HPDE6-E6E7 (cell line): ENCODE data around the gene ACTN2.
"Not testable (repeated sequence)": the region's sequence is repeated elsewhere in the genome, so short reads cannot be mapped to it uniquely, and the experiment has no call there.

Source experiments
- DNase-seq: peaks from one replicate; pipeline ENCODE4 v3.0.0; 2011; ENCODE audit warnings: missing footprints; ENCODE audit errors: extremely low spot score

ACTN2 gene

DNA sequence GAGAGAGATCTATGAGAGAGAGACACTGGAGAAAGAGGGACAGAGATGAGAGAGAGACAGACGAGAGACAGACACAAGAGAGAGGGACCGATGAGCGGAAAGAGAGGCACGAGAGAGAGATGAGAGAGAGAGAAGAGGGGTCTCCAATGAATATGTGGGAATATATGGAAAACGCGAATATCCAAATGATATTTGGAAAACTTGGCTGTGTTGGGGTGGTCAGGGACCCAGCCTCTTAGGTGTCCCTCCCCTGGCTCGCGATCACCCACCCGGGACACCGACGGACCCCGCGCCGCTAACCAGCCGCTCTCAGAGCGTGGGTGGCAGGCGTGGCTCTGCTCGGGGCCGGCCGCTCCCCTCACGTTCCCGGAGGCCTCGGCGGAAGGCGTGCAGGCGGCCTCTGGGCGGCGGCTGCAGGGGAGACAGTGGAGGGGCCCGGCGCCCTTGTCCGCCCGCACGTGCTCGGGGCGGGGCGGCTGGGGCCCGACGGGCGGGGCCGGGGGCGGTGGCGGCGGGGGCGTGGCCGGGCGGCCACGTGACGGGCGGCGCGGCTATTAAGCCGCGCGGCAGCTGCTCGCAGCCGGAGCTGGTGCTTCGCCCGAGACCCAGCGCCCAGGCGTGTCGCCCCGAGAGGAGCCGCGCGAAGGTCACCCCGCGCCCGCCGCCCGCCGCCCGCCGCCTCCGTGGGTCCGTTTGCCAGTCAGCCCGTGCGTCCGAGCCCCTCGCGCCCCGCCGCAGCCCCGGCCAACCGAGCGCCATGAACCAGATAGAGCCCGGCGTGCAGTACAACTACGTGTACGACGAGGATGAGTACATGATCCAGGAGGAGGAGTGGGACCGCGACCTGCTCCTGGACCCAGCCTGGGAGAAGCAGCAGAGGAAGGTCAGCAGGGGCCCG lies at the start of gene ACTN2:
ACTN2 (plus strand) TSS at position 583 of the 898 bp plus-strand sequence; CDS start at position 758, 175 bp downstream.
- peak; percentile 31 for DNase-seq

DNA sequence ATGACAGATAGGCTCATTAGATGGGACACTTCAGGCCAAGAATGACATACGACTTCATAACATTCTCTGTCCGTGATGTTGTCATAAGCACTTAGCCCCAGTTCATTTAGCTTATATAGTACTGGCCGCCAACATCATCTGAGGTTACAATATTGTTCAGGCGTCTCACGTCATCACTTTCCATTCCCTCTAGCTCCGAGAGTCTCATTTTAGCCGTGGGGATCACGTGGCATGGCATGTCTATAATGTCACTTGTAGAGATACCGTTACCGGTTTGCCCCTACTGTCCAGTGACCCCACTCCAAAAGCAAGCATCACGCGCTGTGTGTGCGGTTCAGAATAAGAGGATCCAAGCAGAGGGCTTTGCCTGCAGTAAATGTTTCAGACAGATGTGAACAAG lies 47.4 kb upstream of the ACTN2 start:
- no peak for DNase-seq

DNA sequence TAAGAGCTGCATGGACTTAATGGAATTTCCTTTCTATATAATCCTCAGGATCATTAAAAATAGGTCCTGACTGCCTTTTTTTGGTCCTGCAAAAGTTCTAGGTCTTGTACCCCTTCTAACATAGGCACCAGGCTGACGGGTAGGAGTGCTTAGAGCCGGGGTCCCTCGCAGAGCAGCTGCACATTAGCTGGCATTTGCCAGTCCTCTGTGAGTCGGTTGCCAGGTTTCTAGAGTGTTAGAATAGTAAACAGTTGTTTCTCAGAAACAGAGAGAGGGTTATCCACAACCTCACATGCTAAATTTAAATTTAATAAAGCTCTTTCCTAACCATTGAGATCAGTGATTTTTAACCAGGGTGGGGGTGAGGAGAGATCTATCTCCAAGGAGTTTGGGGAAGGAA lies 46.6 kb upstream of the ACTN2 start:
- DNase-seq: no peak

DNA sequence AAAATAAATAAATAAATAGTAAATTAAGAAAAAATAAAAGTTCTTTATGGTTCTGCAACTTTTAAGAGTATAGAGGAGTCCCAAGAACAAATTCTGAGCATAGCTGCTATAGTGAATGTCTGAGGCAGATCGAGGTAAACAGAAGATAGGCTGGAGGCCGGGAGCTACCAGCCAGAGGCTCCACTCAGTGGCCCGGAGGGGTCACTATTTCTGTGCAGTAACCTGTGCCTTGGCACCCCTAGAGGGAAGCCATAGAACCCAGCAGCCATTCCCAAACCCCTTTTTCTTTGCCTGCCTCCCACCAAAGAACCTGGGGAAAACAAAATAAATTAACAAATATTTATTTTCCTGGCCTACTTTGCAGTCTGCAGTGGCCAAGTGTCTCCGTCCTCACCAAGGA lies 43.5 kb upstream of the ACTN2 start:
- DNase-seq: no peak

DNA sequence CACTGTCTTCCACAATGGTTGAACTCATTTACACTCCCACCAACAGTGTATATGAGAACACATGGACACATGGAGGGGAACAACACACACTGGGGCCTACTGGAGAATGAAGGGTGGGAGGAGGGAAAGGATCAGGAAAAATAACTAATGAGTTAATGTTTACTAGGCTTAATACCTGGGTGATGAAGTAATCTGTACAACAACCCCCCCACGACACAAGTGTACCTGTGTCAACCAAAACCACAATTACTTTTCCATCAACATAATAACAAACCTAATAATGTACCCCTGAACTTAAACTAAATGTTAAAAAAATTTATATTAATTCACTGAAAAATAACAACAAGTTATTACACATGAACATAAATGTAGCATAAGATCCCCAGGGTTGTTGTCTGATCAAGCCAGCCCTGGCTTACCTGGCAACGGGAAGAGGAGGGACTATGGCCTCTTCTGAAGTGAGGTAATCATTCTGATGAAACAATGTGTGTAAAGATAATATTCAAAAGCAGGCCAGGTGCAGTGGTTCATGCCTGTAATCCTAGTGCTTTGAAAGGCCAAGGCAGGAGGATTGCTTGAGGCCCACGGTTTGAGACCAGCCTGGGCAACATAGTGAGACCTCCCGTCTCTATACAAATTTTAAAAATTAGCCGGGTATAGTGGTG lies 41.2 kb upstream of the ACTN2 start:
- DNase-seq: no peak

DNA sequence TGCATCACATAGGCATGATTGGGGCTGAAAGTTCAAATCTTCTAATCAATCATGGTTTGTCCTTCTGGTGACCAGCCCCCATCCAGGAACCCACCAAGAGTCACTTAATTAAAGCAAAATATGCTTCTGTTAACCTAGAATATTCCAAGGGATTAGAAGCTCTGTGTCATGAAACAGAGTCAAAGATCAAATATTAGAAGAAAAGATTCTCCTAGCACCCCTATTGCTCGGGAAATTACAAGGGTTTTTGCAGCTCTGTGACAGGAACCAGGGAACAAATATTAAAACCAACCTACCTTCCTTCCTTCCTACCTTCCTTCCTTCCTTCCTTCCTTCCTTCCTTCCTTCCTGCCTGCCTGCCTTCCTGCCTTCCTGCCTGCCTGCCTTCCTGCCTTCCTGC lies 31.8 kb upstream of the ACTN2 start:
- no peak for DNase-seq

DNA sequence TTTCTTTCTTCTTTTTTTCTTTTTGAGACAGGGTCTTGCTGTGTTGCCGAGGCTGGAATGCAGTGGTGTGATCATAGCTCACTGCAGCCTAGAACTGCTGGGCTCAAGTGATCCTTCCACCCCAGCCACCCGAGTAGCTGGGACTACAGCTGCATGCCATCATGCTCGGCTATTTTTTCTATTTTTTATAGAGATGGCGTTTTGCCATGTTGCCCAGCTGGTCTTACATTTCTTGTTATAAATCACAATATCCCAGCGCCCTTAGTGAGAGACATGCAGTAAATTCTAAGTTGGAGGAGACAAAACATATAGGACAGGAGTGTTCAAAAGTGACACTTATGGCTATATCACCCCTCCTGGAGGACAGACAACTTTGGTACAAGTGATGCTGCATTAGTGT lies 31.3 kb upstream of the ACTN2 start:
- no peak for DNase-seq

DNA sequence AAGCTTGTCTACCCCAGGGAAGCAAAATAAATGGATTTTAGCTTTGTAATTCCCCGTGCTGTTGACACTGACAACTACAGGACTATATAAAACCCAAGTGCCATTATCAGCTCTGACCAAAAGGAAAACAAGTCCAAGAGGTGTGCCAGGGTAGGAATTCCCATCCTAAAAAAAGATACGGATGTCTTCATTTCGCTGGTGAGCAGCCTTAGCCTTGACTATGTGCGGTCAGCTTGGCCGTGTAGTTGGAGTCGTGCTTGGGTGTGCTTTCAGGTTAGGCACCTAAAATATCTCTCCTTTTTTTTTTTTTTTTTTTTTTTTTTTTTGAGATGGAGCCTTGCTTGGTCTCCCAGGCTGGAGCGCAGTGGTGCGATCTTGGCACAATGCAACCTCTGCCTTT lies 28.9 kb upstream of the ACTN2 start:
- DNase-seq: no peak

DNA sequence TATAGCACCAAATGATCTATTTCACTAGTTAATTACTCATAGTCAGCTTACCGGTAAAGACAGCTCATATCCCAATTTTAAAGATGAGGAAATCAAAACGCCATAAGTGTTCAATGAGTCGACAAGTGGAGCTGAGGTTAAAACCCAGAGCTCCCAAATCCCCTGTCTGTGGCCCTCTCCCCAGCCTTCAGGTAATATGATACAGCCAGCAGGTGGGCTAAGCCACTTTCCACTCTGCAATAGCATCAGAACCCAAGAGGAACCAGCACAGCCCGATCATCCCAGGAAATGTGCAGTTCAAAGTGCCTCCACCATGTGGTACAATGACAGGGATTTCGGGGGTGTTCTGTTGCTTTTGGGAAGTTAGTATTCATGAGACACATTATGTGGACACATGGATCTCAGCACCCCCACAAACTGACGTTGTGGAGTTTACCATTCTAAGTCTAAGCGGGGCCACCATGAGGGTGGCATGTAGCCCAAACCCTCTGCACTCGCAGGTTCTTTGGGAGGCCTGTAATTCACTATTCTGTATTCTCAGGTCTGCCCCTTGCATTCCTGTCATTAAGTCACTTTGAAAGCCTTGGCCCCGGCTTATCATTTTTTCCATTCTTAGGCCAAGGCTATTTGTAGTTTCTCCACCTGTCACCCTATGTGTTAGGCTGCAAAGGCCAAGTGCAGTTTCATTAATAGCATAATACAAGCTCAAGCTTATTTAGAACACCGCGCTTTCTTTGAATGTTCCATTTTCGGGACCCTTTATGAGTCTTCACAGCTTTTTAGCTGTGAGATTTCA lies 26.3 kb upstream of the ACTN2 start:
- no peak for DNase-seq

DNA sequence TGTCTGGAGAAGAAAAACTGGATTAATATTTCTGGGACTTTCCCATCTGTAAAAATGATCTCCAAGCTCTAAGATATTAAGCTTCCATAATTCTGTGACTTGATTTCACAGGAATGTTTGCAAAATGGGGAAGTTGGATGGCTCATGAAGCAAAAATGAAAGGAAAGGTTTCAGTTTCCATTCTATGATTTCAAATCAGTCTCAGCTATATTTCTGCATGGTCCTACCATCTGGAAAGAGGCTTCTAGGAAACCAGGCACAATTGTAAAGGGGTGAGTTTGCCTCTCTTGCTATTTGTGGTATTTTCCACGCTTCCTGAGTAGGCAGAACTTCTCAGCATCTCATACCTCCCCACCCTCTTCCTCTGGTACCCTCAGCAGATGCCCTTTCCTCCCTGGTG lies 22.4 kb upstream of the ACTN2 start:
- DNase-seq: no peak

DNA sequence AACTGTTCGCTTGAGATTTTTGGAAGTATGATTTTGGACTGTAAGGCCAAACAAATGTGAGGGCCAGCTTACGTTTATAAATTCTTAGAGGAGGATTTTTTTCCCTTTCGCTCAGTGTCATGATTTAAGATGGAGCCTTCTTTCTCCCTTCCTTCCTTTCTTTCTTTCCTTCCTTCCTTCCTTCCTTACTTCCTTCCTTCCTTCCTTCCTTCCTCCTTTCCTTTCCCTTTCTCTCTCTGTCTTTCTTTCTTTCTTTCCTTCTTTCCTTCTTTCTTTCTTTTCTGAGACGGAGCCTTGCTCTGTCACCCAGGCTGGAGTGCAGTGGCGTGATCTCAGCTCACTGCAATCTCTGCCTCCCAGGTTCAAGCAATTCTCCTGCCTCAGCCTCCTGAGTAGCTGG lies 17.4 kb upstream of the ACTN2 start:
- DNase-seq: not testable (repeated sequence)

DNA sequence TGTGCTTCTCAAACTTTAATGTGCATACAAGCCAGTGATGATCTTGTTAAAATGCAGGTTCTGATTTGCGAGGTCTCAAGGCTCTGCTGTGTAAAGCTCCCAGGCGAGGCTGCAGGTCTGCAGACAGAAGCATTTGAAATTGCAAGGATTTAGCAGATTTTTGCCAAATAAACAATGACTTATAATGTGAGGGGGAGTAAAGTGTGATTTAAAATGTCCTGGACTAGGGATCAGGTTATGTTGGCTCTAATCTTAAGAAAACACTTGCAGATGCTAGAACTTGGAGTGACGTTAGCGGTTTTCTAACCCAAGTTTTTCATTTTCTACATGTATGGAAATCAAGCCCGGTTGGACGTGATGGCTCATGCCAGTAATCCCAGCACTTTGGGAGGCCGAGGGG lies 16.2 kb upstream of the ACTN2 start:
- no peak for DNase-seq

DNA sequence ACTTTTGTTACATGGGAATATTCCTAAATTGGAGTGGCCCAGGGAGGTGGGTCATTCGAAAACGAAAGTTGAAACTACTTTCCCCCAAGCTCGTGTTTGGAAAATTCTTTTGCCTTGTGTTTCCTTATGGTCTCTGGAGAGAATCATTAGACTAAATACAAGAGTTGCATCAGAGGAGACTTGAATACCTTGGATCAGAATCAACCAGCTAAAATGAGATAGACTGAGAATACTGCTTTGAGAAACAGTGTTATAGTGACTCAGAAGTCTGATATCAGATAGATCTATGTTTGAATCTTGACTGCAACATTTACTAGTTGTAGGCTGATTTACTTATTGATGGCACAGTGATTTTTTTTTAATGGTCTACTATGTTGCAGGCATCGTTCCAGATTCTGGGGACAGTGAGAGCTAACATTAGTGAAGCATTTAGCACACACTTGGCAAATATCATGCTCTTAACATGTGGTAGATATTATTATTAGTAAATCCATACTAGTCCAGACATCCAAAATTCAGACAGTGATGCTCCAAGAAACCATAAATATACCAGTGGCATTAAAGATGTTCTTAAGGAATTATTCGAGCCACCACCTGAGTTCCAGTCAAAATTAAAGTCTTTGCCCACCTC lies 12.9 kb upstream of the ACTN2 start:
- DNase-seq: no peak

DNA sequence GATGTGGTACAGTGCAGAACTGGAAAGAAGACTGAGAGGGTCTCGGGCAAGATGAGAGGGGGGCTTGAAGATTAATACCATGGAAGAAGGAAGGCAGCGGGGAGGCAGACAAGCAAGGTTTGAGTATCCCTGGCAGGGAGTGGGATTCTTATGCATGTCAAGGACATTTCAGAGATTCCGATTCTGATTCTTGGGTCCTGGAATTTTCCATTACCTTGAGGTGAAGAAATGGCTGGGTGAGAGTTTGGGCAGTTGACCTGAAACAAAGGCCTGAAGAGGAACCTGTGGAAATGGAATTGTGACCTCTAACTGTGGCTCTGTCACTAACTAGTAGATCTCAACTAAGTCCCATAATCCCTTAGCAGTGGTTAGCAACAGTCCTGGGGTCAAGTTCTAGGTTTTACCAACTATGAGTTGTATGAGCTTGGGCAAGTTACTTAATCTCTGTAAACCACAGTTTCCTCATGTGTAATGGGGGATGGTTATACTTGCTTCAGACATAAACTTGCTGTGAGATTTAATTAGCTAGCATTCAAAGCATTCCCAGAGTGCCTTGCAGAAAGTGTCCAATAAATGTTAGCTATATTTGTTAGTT lies 8.6 kb upstream of the ACTN2 start:
- no peak for DNase-seq

DNA sequence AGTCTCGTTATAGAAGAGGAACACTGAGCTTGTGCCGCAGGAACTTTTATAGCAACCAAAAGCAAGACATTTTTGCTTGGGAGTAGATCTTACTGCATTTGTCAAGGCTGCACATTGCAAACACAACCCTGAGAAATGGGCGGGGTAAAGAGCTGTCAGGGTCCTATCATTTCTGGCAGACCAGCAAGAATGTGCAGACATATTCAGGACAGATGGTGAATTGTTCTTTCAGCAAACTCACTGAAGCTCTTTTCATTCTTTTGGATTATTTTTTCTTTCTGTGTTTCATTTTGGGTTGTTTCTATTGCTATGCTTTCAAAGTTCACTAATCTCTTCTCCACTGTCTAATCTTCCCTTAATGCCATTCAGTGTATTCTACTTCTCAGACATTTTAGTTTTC lies 5.1 kb upstream of the ACTN2 start:
- no peak for DNase-seq

DNA sequence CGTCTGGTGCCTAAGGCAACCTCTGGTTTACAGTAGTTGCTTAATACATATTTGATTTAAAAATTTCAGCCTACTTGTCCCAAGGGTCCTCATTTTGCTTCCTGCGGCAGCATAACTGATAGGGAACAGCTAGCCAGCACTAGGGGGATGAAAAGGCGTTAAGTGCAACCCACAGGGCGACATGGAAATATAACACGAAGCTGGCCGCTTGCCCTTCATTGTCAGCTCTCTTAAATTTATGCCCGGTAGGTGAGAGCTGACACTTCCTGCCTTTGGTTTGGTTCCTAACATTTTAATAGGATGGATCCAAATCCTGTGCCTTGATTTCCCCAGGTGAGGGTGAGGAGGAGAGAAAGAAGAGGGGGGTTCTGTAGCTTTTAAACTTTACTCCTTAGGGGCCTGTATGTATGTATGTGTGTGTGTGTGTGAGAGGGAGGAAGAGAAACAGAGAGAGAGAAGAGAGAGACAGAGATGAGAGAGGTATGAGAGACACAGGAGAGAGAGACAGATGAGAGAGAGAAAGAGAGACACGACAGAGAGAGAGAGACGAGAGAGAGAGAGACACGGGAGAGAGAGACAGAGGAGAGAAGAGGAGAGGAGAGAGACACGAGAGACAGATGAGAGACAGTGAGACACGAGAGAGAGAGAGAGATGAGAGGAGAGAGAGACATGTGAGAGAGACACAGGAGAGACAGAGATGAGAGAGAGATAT lies 938 bp upstream of the ACTN2 start:
- no peak for DNase-seq

DNA sequence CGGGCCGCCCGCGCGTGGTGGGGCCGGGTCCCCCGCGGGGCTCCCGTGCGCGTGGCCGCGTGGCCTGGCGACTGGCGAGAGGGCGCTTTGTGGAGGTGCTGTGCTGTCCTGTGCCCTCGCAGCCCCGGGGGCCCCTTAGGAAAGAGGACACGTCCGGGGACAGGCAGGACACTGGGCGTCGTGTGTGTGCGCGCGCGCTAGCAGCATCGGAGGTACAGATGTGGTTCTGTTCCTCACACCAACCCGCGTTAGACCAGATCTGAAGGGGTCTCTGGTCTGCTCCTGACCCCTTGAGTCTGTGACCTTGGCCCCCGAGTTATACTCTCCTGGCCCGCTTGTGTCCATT lies 489 bp downstream of the ACTN2 start:
- DNase-seq: no peak

DNA sequence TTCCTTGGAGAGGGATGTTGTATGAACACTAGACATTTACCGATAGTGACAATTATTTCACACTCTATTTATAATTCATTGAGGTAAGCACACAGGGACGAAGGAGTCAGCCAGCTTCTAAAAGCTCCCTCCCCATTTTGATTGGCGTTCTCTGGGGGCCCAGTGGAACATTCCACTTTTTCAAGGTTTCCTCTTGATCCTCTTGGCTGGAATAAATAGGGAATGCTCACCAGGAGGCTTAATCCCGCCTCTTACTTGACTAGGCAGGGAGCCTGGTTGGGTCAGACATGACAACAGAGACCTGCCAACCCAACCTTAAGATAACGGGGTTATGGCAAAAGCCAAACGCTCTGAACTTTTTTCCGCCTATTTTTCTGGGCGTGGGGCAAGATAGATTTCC lies 974 bp downstream of the ACTN2 start:
- no peak for DNase-seq

DNA sequence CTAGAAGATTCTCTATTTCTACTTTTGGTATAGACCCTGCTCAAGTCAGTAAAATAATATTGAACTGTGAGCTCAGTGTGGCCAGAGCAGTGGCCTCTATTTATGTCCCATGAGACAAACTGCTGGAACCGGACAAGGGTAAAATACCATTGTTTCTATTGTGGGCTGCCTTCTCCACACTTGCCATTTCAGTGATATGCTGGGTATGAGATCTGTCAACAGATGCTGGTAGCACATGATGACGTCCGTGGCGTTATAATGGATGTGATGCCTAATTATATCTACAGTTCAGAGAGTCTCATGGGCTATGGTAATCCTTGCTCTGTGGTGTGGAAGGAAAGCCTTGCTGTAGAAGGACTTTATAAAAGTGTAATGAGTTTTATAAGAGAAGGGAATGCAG lies 2.4 kb downstream of the ACTN2 start:
- no peak for DNase-seq

DNA sequence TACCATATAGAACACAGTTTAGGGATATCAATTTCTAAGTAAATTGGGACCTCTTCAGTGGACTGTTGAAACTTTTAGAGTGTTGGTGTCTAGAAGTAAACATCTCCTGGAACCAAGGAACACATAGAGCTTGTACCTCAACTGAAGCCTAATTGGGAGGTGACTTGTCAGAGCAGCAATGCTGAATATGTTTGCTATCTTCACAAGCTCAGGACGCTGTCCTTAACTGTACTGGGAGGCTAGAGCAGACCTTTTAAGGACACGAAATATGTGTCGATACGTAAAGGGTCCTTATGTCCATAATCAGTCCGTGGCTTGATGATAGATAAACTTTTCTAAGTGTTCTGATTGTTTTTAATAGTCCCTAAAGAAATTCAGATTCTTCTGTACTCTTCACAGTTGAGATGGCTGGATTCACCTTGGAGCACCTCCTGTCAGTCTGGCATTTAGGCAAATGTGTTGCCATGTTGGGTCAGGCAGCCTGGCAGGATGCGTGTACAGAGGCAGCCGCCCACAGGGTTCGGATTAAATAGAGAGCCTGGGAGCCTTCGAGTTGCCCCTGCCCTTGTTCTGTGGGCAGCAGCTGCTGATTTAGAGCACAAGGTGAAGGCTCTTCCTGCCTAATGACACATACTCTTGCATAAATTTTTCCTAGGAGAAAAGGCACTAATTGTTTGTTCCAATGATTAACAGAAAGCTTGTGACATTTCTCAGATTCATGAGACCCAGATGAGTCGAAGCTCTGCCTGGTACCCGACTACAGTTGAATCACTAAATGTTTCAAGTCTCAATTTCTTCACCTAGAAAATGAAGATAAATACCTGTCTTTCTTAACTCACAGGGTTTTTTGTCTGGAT lies 3.6 kb downstream of the ACTN2 start:
- no peak for DNase-seq
